Nephron progenitor cell (in vitro differentiated cells): Measurements from ENCODE around the gene NEB.

Experiments used
- DNase-seq: peaks from one replicate; pipeline ENCODE4 v3.0.0; 2021
- H3K27ac Mint-ChIP-seq: 2 replicates; pipeline ENCODE4 v1.8.0; 2021; ENCODE audit warnings: mild to moderate bottlenecking, moderate library complexity, mixed read lengths
- H3K27me3 Mint-ChIP-seq: 2 replicates; pipeline ENCODE4 v1.8.0; 2021; ENCODE audit warnings: mild to moderate bottlenecking, low read depth, mixed read lengths; ENCODE audit not compliant: poor library complexity
- H3K36me3 Mint-ChIP-seq: 2 replicates; pipeline ENCODE4 v1.8.0; 2021; ENCODE audit warnings: low read depth, mixed read lengths
- H3K4me1 Mint-ChIP-seq: 2 replicates; pipeline ENCODE4 v1.8.0; 2021; ENCODE audit warnings: mixed read lengths
- H3K4me3 Mint-ChIP-seq: 2 replicates; pipeline ENCODE4 v1.8.0; 2021; ENCODE audit warnings: mild to moderate bottlenecking, moderate library complexity, mixed read lengths
- H3K9me3 Mint-ChIP-seq: 2 replicates; pipeline ENCODE4 v1.8.0; 2021; ENCODE audit warnings: mild to moderate bottlenecking, moderate library complexity, mixed read lengths
- CTCF ChIP-seq: fragments of 200-600 bp; sonication (generic); IDR thresholded peaks from 2 replicates; pipeline ENCODE4 v1.5.0; 2021; ENCODE audit warnings: antibody characterized with exemption

NEB gene

GRCh38 chr2:151556121-151556520, 178.2 kb downstream of the NEB start:
- Mint-ChIP-seq H3K4me1 (peaks cover 5% of the 10 kb centered on the region), H3K9me3 (no peaks in the 10 kb centered on the region), H3K27ac (no peak overlapping the region), H3K36me3 (no peaks in the 10 kb centered on the region), H3K4me3 (no peak overlapping the region), H3K27me3 (peaks cover 4% of the 10 kb centered on the region)
- DNase-seq = no peak
- TF ChIP-seq CTCF = no peak

- Mint-ChIP-seq H3K27me3 (no peaks in the 10 kb centered on the region), H3K4me1 (peaks cover 5% of the 10 kb centered on the region), H3K9me3 (no peaks in the 10 kb centered on the region), H3K36me3 (no peaks in the 10 kb centered on the region), H3K27ac (no peak overlapping the region), H3K4me3 (no peak overlapping the region)
- TF ChIP-seq CTCF = no peak
- DNase-seq = no peak
Measured at GRCh38 chr2:151552287-151552686, 182.0 kb downstream of the NEB start.

GRCh38 chr2:151551556-151551955, 182.7 kb downstream of the NEB start:
- no peak for DNase-seq
- Mint-ChIP-seq H3K27ac (no peak overlapping the region), H3K27me3 (no peaks in the 10 kb centered on the region), H3K4me3 (no peak overlapping the region), H3K4me1 (peaks cover 5% of the 10 kb centered on the region), H3K9me3 (no peaks in the 10 kb centered on the region), H3K36me3 (no peaks in the 10 kb centered on the region)
- TF ChIP-seq CTCF = no peak

- no peaks in the 10 kb centered on the region for H3K27me3 Mint-ChIP-seq
- no peaks in the 10 kb centered on the region for H3K9me3 Mint-ChIP-seq
- DNase-seq = no peak
Measured at GRCh38 chr2:151549191-151549590, 185.1 kb downstream of the NEB start.

GRCh38 chr2:151544449-151544848, 189.8 kb downstream of the NEB start:
- no peak overlapping the region for H3K4me3 Mint-ChIP-seq
- H3K36me3 Mint-ChIP-seq = no peaks in the 10 kb centered on the region
- H3K27me3 Mint-ChIP-seq = no peaks in the 10 kb centered on the region
- H3K4me1 Mint-ChIP-seq = no peaks in the 10 kb centered on the region
- H3K27ac Mint-ChIP-seq = no peak overlapping the region
- DNase-seq = no peak
- no peaks in the 10 kb centered on the region for H3K9me3 Mint-ChIP-seq
- TF ChIP-seq CTCF = no peak

More at GRCh38 chr2:151549191-151549590, 185.1 kb downstream of the NEB start:
- TF ChIP-seq CTCF = no peak
- Mint-ChIP-seq H3K36me3 (no peaks in the 10 kb centered on the region), H3K27ac (no peak overlapping the region), H3K4me3 (no peak overlapping the region), H3K4me1 (peaks cover 5% of the 10 kb centered on the region)

- no peak overlapping the region for H3K4me3 Mint-ChIP-seq
Measured at GRCh38 chr2:151543876-151544275, 190.4 kb downstream of the NEB start.

More at GRCh38 chr2:151543876-151544275, 190.4 kb downstream of the NEB start:
- Mint-ChIP-seq H3K27ac (no peak overlapping the region), H3K9me3 (no peaks in the 10 kb centered on the region), H3K36me3 (no peaks in the 10 kb centered on the region), H3K4me1 (no peaks in the 10 kb centered on the region), H3K27me3 (no peaks in the 10 kb centered on the region)
- DNase-seq = no peak
- no peak for TF ChIP-seq CTCF
